ENCODE results near the gene NTS.

GRCh38 chr12:85894653-85895052 is 20.6 kb downstream of the NTS start:
- TF ChIP-seq ATF3 (IDR thresholded peaks at IDR 0.05) (no peak), RAD21 (IDR thresholded peaks at IDR 0.05) (no peak), GABPA (IDR thresholded peaks at IDR 0.05 in 1 of 2, conservative IDR thresholded peaks at IDR 0.05 in 1 of 2) (no peak), EGR1 (IDR thresholded peaks at IDR 0.05; ENCODE audit: low read depth in 2 of 2) (no peak), HNF4A (conservative IDR thresholded peaks at IDR 0.05) (no peak)
- TF ChIP-seq, protein P1, sequence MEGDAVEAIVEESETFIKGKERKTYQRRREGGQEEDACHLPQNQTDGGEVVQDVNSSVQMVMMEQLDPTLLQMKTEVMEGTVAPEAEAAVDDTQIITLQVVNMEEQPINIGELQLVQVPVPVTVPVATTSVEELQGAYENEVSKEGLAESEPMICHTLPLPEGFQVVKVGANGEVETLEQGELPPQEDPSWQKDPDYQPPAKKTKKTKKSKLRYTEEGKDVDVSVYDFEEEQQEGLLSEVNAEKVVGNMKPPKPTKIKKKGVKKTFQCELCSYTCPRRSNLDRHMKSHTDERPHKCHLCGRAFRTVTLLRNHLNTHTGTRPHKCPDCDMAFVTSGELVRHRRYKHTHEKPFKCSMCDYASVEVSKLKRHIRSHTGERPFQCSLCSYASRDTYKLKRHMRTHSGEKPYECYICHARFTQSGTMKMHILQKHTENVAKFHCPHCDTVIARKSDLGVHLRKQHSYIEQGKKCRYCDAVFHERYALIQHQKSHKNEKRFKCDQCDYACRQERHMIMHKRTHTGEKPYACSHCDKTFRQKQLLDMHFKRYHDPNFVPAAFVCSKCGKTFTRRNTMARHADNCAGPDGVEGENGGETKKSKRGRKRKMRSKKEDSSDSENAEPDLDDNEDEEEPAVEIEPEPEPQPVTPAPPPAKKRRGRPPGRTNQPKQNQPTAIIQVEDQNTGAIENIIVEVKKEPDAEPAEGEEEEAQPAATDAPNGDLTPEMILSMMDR (IDR thresholded peaks at IDR 0.05; ENCODE audit: low read depth, low read length, missing input control): no peak

All from liver (tissue), 3 donors.